HG03025 (cell line): ENCODE data around the gene TMEM79.

Experiments
- ATAC-seq: cut with Tn5 transposase; IDR thresholded peaks from one replicate; pipeline ENCODE4 v1.9.1; 2021; ENCODE audit warnings: mild to moderate bottlenecking, moderate library complexity; ENCODE audit not compliant: unreplicated experiment, low FRiP score

TMEM79 gene, protein sequence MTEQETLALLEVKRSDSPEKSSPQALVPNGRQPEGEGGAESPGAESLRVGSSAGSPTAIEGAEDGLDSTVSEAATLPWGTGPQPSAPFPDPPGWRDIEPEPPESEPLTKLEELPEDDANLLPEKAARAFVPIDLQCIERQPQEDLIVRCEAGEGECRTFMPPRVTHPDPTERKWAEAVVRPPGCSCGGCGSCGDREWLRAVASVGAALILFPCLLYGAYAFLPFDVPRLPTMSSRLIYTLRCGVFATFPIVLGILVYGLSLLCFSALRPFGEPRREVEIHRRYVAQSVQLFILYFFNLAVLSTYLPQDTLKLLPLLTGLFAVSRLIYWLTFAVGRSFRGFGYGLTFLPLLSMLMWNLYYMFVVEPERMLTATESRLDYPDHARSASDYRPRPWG

DNA sequence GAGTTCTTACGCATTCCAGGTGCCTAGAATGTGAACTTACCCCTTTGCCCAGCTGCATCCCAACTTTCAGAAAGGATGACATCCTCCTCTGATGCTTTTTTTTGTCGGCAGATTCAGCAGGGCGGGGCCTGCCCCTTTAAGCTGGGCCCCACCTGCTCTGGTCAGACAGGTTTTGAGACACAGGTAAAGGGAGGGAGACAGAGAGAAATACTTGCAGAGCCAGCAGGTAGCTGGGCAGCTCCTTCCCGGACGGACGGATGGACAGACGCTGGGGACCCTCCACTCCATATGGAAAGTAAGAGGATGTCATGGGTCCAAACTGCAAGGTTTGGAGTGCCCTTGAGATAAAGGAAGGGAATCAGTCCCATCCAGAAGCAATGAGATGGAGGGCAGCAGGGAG is at the start of gene TMEM79:
Gene TMEM79 (plus strand): TSS at position 214 of the 400 bp plus-strand sequence. CDS start 902 bp downstream, outside the sequence.
- no peak for ATAC-seq

DNA sequence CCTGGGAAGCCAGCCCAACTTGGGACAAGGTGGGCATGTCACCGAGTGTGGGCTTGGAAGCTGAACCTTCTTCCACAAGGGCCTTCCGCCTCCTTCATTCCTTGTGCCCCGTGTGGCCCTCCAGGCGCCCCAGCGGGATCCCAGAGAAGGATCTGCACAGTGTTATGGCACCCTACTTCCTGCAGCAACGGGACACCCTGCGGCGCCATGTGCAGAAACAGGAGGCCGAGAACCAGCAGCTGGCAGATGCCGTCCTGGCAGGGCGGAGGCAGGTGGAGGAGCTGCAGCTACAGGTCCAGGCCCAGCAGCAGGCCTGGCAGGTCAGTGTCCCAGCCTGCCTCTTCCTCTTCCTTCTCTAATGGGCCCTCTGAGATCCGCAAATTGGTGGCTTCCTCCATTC is 48.0 kb upstream of the TMEM79 start:
- no peak for ATAC-seq

DNA sequence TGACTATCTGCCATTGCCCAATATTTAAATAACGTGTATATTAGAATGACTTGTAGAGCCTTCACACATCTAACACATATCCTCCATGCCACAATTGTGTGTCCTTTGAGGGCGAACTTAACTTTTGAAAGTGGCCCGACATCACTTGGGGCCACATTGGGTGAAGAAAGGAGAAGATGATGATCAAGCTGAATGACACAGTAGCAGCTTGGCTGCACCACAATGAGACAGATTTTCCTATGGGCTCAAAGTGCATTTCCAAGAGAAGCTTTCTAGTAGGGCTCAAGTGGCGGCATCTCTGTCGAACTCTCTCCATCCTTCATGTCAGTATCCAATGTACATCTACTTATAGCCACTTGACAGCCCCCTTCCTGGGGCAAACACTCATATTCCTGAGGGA is 45.9 kb upstream of the TMEM79 start:
- no peak for ATAC-seq

DNA sequence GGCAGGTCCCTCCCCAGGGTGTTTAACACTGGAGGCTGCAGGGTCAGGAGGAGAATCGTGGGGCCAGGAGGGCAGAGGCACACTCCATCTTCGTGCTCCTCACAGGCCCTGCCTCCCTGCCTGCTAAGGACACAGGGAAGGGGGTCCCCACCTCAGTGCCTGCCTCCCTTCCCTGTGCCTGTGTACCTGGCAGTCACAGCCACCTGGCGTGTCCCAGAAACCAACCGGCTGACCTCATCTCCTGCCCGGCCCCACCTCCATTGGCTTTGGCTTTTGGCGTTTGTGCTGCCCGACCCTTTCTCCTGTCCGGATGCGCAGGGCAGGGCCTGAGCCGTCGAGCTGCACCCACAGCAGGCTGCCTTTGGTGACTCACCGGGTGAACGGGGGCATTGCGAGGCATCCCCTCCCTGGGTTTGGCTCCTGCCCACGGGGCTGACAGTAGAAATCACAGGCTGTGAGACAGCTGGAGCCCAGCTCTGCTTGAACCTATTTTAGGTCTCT is 42.8 kb upstream of the TMEM79 start:
- ATAC-seq: no peak

DNA sequence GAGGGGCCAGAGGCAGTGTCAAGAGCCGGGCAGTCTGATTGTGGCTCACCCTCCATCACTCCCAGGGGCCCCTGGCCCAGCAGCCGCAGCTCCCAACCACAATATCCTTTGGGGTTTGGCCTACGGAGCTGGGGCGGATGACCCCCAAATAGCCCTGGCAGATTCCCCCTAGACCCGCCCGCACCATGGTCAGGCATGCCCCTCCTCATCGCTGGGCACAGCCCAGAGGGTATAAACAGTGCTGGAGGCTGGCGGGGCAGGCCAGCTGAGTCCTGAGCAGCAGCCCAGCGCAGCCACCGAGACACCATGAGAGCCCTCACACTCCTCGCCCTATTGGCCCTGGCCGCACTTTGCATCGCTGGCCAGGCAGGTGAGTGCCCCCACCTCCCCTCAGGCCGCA is 42.2 kb upstream of the TMEM79 start, which contains the start of gene BGLAP:
Gene BGLAP (plus strand): TSS at position 259 of the 400 bp plus-strand sequence. CDS start 48 bp downstream, at position 307.
- ATAC-seq: no peak

DNA sequence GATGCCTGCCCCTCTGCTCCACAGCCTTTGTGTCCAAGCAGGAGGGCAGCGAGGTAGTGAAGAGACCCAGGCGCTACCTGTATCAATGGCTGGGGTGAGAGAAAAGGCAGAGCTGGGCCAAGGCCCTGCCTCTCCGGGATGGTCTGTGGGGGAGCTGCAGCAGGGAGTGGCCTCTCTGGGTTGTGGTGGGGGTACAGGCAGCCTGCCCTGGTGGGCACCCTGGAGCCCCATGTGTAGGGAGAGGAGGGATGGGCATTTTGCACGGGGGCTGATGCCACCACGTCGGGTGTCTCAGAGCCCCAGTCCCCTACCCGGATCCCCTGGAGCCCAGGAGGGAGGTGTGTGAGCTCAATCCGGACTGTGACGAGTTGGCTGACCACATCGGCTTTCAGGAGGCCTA is 41.4 kb upstream of the TMEM79 start:
- ATAC-seq: no peak

DNA sequence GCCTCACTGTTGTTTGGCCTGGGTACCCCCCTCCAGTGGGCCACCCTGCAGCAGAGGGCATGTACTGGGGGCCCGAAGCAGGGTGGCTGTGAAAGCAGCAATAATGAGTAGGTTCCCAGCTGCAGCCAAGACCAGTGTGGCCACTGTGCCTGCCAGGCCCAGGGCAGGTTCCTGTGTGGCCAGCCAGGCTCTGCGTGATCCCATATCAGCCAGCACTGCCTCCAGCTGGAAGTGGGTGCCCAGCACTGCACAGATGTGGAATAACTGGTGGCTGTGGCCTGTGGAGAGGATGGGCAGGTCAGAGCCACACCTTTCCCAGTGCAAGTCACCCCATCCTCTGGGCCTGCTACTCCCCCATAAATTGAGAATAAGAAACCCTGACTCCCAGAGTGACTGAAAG is 40.0 kb upstream of the TMEM79 start:
- no peak for ATAC-seq

DNA sequence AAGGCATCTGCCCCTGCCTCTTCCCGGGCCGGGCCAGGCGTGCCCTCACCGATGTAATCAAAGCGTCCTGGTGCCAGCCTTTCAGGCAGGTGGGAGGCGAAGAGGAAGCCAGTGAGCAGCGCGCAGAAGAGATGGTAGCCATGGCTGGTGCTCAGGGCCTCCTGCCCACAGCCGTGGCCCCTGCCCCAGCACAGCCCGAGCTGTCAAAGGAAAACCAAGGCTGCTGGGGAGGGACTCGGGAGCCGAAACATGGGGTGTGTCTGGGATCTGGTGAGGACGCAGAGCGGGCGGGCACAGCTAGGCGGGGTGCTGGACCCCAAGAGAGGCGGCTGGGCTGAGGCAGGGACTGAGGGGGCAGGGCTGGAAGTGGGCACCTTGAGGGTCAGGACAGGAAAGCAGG is 39.4 kb upstream of the TMEM79 start:
- ATAC-seq: no peak

DNA sequence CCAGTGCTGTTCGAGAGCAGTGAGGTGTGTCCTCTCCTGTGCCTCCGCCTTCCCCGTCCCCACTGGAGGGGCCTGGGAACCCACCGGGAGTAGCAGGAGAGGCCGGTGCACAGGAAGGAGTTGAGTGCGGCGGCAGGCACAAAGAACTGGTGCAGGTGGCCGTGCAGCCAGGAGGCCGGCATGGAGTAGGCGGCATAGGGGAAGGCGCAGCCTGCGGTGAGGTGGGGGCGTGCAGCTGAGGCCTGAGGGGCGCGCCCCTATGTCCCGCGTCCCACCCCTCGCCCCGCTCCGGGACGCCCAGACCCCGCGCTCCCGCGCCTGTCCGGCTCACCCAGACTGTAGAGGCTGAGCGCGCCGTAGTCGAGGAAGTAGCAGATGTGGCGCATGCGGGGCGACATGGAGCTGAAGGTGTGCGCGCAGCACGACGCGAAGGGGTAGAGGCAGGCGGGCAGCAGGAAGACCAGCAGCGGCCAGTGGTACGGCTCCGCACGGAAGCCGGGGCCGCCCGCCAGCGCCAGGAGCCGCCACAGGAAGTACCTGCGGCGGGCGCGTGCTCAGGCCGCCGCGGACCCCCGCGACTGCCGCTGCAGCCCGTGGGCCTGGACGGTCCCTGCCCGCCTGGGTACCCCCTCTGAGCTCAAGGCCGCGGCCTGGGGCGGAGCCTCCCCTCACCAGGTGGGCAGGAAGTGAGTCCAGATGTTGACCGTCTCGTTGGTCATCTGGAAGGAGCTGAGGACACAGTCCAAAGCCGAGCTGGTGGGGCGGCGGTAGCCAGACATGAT is 38.5 kb upstream of the TMEM79 start:
- ATAC-seq: no peak

DNA sequence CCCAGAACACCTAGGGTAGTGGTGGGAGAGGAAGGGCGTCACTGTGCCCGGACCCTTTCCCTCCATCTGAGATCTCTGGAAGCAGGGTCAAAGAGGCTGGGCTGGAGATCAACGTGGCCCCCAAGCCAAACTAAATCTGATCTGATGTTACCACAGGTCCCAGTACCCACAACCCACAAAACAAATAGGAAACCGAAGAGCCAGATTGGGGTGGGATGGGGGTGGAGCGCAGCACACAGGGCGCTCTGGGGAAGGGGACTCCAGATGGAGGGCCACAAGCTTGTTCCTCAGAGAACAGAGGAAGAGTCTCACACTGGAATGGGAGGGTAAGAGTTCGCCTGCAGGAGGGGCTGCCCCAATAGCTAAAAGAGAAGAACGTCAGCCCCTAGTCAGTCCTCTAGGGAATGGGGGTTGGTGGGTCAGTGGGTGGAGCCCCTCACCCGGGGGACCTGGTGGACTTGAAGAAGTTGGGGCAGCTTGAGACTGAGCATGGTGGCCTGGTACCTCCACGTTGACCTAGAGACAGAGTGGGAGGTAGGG is 37.8 kb upstream of the TMEM79 start:
- no peak for ATAC-seq

DNA sequence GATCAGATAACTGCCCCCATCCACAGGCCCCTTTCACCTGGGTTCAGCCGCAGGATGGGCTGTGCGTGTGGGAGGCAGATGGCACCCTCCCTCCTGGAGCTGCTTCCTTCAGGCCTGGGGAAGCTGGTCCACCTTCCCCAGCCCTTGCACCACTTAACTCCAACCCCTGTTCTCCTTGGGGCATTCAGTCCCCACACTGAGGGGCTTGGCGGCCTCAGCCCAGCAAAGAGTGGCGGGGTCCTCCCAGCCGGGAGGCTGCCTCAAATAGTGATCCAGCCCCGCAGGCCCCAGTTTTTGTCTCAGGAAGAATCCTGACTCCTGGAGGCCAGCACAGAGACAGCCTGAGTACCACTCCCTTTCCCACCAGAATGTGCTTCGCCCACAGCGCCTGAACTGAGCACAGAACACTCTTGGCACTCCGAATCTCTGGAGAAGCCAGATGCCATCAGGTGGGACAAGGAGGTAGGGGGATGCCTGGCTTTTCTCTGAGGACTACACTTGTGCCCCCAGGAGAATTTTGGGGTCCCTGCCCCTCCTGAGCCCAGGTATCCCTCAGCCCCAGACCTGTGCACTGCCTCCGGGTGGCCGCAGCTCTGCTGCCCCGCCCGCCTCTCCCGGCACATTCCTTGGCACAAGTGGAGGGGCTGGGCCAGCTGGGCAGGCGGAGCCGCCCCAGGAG is 37.2 kb upstream of the TMEM79 start:
- no peak for ATAC-seq

DNA sequence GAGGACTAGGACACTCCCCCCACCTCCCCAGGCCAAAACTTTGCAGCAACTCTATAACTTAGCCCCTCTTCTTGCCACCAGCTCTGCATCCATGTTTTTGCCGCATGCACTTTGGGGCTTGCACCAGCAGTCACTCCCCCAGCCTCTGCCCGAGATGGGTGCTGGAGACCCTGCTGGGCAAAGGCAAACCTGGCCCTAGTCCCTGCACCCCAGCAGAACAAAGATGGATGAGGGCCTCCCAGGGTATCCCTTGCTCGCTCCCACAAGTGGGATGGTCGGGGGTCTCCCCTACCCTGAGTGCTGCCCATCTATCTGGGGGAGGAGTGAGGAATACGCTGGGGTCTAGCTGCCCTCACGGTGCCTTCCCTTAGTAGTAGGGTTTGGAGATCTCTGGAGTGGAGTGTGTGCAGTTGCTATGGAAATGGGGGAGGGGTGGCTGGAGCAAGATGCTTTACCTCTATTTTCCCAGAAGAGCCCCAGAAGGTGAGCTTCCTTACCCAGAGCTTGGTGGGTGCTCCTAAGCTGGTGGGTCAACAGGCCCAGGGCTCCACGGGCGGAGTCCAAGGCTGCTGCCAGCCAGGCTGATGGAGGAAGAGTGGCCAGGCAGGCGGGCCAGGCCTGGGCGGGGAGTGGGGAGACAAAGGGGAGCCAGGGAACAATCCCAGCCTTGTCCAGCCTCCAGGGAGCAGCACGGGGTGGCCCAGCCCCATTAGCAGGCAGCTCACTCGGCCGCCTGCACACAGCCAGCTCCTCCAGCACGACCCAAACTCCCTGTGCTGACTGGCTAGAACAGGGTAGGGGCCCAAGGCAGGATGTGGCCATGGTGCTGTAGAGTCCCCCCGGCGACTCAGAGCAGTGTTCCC is 36.4 kb upstream of the TMEM79 start, which contains the start of gene PAQR6:
Gene PAQR6 (minus strand): TSS at position 597 of the 863 bp plus-strand sequence. CDS start 1,325 bp downstream, outside the sequence.
- no peak for ATAC-seq

DNA sequence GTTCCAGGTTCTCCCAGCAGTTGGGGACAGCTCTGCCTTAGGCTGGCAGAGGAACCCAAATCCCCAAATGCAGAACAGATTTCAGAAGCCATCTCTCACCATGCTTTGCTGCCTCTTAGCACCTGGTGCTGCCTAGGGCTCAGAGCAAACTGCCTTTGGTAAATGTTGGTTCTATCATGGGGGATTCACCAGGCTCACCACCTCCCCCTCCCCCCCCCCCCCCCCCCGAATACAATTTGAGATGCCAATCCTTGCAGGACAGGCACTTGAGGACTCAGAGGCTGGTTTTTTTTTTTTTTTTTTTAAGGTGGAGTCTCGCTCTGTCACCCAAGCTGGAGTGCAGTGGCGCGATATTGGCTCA is 35.8 kb upstream of the TMEM79 start:
- no peak for ATAC-seq

DNA sequence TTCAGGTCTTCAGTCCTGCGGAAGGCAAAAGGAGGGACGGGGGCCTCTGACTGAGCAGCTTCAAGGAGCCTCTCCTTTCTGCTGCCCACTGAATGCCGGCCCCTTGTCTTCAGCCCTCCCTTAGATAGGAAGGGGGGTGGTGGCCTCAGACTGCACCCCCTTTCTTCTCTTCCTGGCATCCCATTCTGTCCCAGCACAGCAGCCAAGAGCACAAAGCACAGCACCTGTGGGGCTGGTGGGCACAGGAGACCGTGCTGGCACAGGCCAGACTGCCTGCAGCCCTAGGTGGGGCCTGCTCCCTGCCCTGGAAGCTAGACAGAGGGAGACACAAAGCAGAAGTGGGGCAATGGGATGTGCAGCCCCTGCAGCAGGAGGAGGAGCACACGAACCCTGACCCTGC is 34.5 kb upstream of the TMEM79 start:
- no peak for ATAC-seq

DNA sequence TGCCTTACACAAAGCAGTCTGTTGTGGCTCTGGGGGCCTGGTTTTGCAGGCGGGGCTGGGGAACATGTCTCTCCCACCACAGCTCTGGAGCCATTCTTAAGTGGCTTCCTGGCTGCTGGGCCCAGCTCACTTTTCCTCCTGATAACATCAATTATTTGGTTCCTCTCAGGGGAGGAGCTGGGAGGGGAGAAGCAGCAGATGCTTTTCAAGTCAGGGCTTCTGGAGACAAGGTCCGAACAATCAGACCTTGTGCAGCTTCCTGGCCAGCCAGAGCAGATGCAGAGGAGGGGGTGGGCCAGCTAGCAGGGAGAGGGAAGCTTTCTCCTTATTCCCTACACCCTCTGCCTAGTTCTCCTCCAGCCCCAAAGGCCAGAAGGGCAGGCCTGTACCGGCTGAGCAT is 32.6 kb upstream of the TMEM79 start:
- no peak for ATAC-seq

DNA sequence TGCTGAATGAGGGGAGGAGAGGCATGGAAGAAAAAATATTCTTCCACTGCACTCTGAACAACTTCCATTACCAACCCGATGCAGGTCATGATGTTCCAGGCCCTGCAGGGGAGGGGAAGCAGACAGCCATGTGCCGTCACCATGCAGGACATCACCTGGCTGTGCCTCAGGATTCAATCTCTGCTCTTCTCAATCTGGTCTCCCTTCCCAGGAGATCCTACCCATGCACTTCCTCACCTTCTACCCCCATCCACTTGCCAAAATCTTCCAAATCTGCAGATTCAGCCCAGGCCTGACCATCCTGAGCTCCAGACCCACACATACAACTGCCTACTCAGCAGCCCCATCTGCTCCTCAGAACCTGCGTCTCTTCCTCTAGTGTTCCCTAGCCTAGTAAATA is 30.5 kb upstream of the TMEM79 start:
- ATAC-seq: no peak

DNA sequence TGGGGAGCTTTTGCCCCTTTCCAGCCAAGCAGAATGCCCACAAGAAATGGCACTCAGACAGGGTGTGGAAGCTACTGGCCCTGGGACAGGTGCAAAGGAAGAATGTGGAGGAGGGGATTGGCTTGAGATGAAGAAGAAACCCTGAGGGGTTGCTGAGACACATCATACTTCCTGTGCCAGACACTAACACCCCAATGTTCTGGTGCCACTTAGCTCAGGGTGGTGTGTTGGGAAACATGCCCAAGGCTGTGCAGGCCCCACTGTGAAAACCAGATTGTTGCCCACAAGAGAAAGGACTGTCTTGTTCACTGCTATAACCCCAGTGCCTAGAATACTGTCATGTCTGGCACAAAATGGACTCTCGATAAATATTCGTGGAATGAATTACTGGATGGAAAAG is 26.4 kb upstream of the TMEM79 start:
- ATAC-seq: no peak

DNA sequence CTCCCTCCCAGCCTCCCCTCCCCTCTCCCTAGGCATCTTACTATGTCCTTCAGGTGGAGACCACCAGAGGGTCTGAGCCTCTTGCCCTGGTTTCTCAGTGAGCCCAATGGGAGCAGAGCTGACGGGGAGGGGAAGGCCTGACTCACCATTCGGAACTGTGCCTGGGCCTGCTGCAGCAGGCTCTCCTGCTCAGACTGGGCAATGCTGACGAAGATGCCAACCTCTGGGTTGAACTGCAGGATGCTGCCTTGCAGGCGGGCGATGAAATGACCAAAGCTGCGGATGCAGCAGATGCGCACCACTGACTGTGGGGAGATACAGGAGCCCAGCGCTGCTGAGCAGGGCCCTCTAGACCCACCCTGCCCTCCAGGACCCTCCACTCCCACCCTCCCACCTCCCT is 25.3 kb upstream of the TMEM79 start:
- ATAC-seq: no peak

DNA sequence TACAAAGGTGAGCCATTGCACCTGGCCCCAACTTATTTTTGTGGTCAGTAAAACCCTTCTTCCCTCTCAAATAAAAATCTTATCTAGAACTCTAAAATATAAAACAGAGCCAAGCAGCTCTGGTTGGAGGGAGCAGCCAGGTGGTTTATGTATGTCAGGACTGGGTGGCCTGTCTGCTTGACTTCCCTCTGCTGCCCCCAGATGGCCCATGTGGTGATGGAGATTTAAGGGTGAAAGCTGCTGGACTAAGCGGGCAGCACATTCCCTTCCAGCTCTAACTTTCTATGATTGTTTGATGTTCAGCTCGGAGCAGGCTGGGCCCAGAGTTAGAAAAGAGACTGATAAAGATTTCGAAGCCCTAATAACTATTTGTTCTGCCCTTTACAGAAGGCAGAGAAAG is 24.3 kb upstream of the TMEM79 start:
- ATAC-seq: no peak

DNA sequence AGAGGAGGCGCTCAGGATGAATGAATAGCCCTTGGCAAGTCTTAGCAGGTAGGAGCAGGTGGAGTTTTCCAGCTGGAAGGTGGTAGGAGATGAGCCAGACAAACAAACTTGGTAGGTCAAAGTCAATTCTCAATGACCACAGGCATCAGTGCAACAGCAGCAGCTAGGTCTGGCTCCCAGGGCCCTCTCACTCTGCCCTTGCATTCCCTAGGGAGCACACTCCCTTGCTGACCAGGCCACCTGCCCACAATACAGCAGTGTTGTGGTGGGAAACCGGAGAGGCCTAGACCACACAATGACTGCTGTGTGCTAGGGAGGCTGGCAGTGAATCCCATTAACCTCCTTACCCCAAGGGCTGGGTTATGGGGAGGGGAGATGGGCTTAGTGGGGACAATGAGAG is 23.2 kb upstream of the TMEM79 start:
- no peak for ATAC-seq
